Measurements from ENCODE around the gene CDHR2. TPM values are rescaled to one million over a fixed set of nuclear protein-coding genes. Genes with fewer than 3 reads are reported as not detected.

Gene CDHR2
- total and polyA plus RNA-seq, 2 experiments from 2014 or later: 0.59 to 0.60 TPM

DNA sequence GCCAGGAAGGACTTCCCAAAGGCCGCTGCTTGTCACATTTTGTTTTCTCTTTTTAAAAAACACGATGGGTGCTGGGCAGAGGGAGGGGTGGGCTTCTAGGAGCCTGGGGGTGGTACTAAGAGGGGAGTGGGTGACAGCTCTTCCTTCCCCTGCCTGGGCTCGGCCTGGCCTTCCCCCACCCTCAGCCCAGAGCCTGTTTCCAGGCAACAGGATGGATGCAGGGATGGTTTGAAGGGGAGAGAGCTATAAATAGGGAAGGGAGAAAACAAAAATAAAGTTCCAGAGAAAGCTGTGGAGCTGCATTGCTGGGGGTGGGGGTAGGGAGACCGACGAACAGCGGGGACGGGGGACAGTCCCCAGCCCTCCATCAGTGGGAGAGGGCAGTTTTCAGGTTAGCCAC lies 67.4 kb downstream of the CDHR2 start:
- Histone ChIP-seq H3K4me1 (ENCODE audit: low read depth) (peaks cover 11% of the 10 kb centered on the region), H3K4me3 (no peak overlapping the region), H3K9me3 (ENCODE audit: low read depth) (no peaks in the 10 kb centered on the region), H3K27ac (no peak overlapping the region), H3K36me3 (no peaks in the 10 kb centered on the region), H3K27me3 (peaks cover 20% of the 10 kb centered on the region)
- TF ChIP-seq, protein P1, sequence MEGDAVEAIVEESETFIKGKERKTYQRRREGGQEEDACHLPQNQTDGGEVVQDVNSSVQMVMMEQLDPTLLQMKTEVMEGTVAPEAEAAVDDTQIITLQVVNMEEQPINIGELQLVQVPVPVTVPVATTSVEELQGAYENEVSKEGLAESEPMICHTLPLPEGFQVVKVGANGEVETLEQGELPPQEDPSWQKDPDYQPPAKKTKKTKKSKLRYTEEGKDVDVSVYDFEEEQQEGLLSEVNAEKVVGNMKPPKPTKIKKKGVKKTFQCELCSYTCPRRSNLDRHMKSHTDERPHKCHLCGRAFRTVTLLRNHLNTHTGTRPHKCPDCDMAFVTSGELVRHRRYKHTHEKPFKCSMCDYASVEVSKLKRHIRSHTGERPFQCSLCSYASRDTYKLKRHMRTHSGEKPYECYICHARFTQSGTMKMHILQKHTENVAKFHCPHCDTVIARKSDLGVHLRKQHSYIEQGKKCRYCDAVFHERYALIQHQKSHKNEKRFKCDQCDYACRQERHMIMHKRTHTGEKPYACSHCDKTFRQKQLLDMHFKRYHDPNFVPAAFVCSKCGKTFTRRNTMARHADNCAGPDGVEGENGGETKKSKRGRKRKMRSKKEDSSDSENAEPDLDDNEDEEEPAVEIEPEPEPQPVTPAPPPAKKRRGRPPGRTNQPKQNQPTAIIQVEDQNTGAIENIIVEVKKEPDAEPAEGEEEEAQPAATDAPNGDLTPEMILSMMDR (IDR thresholded peaks at IDR 0.05; ENCODE audit: low read depth, low read length): no peak
- no peak for DNase-seq (ENCODE audit: low read depth in 1 of 2, low spot score in 1 of 2)

DNA sequence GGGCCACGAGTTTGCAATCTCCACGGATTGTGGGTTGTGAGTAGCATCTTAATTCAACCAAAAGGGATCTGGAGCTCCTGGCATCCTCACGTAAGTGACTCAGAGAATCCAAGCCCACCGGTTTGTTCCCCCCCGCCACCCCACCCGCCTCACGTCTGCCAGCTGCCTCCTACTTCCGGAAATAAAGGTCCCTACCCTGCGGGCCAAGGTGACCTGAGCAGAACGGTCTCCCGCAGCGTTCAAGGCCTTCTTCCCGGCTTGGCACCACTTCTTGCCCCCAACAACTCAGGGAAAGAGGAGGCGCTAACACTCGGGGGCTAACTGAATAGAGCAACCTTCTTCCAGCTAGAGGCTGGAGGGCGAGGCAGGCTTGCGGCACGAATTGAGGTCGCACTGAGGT lies 69.6 kb downstream of the CDHR2 start:
- no peak for DNase-seq (ENCODE audit: low read depth in 1 of 2, low spot score in 1 of 2)
- H3K36me3 ChIP-seq: no peaks in the 10 kb centered on the region
- peaks cover 20% of the 10 kb centered on the region for H3K27me3 ChIP-seq
- peaks cover 14% of the 10 kb centered on the region for H3K4me1 ChIP-seq (ENCODE audit: low read depth)
- no peak overlapping the region for H3K27ac ChIP-seq
- TF ChIP-seq, protein P1 (IDR thresholded peaks at IDR 0.05; ENCODE audit: low read depth, low read length): no peak
- no peaks in the 10 kb centered on the region for H3K9me3 ChIP-seq (ENCODE audit: low read depth)
- no peak overlapping the region for H3K4me3 ChIP-seq

DNA sequence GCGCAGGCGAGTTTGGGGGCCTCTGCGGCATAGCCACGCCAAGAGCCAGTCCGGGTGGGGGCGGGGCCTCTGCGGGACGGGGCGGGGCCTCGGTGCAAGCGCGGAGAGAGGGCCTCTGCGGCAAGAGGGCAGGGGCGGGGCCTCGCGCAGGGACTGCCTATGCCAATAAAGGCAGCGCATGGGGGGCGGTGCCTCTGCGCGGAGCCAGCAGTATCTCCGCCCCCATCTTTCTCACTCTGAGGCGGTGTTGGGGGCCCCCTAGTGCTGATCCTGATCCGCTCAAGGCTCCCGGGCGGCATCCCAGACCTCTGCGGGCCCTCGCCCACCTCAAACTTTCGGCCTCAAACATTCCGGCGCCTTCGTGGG lies 70.0 kb downstream of the CDHR2 start:
- Histone ChIP-seq H3K4me3 (no peak overlapping the region), H3K9me3 (ENCODE audit: low read depth) (no peaks in the 10 kb centered on the region), H3K4me1 (ENCODE audit: low read depth) (peaks cover 14% of the 10 kb centered on the region), H3K27me3 (peaks cover 20% of the 10 kb centered on the region), H3K36me3 (no peaks in the 10 kb centered on the region), H3K27ac (no peak overlapping the region)
- peak; percentile 90 to 93 for DNase-seq (ENCODE audit: low read depth in 1 of 2, low spot score in 1 of 2)
- TF ChIP-seq, protein P1 (IDR thresholded peaks at IDR 0.05; ENCODE audit: low read depth, low read length): peak; percentile 49

DNA sequence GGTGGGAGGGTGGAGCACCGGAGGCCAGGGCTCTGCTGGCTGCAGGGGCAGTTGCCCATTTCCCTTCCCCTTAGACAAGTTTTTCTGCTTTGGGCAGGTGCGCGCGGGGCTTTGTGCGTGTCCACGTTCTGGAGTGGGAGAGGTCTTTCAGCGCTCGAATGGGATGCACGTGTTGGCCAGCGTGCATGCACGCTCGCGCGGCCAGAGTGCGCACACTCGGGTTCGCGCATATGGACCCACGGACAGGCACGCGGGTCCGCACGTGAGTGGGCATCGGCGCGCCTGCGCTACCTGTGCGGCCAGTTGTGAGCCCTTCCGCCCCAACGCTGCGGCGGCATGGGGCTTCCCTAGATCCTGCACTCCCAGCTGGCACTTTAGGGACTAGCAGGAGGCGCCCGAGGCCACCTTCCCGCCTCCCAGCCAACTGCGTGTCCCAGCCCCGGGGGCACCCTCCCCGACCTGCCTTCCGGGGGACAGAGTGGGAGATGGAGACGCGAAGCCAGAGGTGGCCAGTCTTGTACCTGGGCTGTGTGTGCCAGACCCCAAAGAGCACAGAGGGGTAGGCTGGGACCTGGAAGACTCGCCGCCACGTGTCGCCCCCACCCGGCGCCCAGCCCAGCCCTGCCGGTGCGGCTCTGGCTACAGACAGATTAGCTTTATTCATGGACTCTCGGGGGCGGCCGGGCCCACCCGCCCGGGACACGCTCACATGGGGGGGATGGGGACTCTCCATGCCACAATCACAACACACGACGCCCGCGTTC lies 70.6 kb downstream of the CDHR2 start:
- no peak for DNase-seq (ENCODE audit: low read depth in 1 of 2, low spot score in 1 of 2)
- Histone ChIP-seq H3K9me3 (ENCODE audit: low read depth) (no peaks in the 10 kb centered on the region), H3K36me3 (no peaks in the 10 kb centered on the region), H3K4me3 (no peak overlapping the region), H3K27ac (no peak overlapping the region), H3K4me1 (ENCODE audit: low read depth) (peaks cover 14% of the 10 kb centered on the region), H3K27me3 (peaks cover 20% of the 10 kb centered on the region)
- TF ChIP-seq, protein P1 (IDR thresholded peaks at IDR 0.05; ENCODE audit: low read depth, low read length): no peak

DNA sequence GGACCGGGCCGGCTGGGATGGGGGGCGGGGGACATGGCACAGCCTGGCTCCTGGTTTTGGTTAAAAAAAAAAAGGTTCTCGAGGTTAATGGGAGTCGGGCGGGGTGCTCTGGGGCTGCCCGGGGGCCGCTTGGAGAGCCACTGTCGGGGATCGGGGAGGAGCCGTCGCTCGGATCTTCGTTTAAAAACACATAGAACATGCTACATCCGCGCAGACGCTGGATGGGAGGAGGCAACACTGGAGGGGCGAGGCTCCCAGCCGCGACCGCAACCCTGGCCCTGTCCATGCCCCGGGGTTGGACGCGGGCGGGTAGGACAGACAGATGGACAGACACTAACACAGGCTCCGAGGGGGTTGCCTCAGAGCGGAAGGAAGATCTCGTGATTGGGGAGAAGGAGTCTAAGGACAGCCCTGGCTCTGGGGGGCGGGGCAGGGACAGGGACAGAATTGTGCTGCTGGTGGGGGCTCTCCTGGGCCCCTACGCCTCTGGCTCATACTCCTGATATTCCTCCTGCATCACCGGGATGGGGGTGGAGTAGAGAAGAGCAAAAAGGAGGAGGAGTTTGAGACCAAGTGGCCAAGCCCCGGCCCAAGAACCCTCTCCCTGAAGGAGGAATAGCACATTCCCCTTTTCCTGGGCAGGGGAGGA lies 71.3 kb downstream of the CDHR2 start:
- peak in 1 of 2 donors; percentile 52 for DNase-seq (ENCODE audit: low read depth in 1 of 2, low spot score in 1 of 2)
- Histone ChIP-seq H3K27ac (no peak overlapping the region), H3K4me3 (no peak overlapping the region), H3K4me1 (ENCODE audit: low read depth) (peaks cover 14% of the 10 kb centered on the region), H3K9me3 (ENCODE audit: low read depth) (no peaks in the 10 kb centered on the region), H3K27me3 (peaks cover 20% of the 10 kb centered on the region), H3K36me3 (no peaks in the 10 kb centered on the region)
- TF ChIP-seq, protein P1 (IDR thresholded peaks at IDR 0.05; ENCODE audit: low read depth, low read length): no peak
